HG03354 (cell line): ENCODE results near the gene LBX2.
"Not testable (repeated sequence)": the region's sequence is repeated elsewhere in the genome, so short reads cannot be mapped to it uniquely, and the experiment has no call there.

ENCODE experiments used
- ATAC-seq: cut with Tn5 transposase; IDR thresholded peaks from one replicate; pipeline ENCODE4 v1.9.1; 2021; ENCODE audit warnings: mild to moderate bottlenecking; ENCODE audit not compliant: unreplicated experiment, poor library complexity, severe bottlenecking

Gene LBX2

DNA sequence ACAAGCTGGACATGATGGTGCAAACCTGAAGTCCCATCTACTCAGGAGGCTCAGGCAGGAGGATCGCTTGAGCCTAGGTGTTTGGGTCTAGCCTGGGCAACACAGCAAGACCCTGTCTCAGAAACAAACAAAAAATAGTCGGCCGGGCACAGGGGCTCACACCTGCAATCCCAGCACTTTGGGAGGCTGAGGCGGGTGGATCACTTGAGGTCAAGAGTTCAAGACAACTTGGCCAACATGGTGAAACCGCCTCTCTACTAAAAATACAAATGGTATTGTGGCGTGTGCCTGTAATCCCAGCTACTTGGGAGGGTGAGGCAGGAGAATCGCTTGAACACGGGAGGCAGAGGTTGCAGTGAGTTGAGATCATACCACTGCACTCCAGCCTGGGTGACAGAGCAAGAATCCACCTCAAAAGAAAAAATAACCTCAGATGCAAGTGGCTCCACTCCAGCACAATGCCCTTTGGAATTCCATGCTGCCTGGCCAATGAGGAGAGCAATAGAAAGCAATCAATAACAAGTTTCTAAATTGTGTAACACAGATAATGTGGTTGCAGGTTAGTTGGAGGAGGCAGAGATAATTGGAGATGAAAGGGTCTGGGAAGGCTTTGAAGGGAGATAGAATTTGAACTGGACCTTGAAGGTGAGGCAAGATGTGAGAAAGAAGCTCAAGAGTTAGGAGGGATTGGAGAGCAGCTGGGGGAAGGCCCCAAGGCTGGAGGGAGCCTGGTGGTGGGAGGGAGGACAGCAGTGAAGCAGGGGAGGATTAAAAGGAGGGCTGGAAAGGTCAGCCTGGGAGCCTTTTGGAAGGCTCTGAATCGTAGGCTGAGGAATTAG is 10.5 kb downstream of the LBX2 start:
- no peak for ATAC-seq

DNA sequence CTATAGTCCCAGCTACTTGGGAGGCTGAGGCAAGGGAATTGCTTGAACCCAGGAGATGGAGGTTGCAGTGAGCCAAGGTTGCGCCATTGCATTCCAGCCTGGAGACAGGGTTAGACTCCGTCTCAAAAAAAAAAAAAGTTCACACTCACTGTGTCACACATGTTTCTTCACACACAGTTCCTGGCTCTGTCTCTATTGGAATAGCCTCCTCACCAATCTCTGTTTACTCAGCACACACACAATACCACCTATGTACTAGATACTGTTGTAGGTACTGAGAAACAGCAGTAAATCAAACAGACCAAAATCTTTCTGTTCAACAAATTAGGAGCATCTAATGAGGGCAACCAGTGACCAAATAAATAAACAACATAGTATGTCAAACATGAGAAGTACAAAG is 13.3 kb downstream of the LBX2 start:
- no peak for ATAC-seq

DNA sequence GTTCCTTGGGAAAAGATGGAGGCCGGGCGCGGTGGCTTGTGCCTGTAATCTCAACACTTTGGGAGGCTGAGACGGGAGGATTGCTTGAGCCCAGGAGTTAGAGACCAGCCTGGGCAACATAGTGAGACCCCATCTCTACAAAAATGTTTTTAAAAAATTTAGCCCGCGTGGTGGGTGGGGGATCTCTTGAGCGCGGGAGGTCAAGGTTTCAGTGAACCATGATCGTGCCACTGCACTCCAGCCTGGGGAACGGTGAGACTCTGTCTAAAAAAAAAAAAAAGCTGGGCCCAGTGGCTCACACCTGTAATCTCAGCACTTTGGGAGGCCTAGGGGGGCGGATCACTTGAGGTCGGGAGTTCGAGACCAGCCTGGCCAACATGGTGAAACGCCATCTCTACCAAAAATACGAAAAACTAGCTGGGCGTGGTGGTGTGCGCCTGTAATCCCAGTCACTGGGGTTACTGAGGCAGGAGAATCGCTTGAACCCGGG is 15.7 kb downstream of the LBX2 start:
- not testable (repeated sequence) for ATAC-seq

DNA sequence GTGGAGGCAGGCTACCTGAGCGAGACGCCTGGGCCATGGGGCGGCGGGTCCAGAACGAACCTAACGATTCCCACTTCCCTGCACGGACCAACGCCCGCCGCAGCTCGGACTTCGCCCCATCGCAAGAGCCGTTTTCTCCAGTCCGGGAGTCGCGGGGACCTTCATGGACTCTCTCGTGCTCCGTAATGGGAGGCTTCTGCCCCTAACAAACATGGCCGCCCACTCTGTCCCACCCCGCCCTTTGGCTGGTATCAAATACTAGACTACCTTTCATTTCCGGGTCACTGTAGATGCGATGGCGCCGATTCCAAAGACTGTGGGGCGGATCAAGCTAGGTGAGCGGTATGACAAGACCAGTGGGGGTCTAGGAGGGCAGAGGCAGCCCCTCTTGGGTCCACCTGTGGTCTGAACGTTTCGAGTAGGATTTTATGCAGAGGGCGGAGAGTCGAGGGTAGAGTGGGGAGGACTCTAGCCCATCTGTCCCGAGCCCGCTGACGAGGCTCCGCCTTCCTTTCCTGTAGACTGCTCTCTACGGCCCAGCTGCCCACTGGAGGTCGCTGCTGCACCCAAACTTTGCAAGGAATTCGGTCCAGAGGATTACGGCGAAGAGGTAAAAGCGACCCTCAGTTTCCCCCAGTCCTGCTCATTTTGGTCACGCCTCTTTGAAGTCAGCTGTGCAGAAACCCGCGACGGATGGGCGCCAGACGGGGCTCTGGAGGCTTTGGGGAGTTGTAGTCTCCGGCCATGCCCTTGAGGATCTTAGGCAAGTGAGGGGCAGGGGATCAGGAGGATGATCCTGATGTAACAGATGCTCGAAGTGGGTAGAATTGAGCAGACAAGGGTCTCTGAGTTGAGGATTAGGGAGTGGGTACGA is 16.4 kb downstream of the LBX2 start, which contains the start of the genes CCDC142 and TTC31:
Gene CCDC142, minus strand, starts transcription at position 198 of the 874 bp plus-strand sequence. Its CDS starts 161 bp downstream, at position 37.
Gene TTC31, plus strand, starts transcription at position 281 of the 874 bp plus-strand sequence. Its CDS starts 15 bp downstream, at position 296.
- peak; percentile 94 for ATAC-seq

DNA sequence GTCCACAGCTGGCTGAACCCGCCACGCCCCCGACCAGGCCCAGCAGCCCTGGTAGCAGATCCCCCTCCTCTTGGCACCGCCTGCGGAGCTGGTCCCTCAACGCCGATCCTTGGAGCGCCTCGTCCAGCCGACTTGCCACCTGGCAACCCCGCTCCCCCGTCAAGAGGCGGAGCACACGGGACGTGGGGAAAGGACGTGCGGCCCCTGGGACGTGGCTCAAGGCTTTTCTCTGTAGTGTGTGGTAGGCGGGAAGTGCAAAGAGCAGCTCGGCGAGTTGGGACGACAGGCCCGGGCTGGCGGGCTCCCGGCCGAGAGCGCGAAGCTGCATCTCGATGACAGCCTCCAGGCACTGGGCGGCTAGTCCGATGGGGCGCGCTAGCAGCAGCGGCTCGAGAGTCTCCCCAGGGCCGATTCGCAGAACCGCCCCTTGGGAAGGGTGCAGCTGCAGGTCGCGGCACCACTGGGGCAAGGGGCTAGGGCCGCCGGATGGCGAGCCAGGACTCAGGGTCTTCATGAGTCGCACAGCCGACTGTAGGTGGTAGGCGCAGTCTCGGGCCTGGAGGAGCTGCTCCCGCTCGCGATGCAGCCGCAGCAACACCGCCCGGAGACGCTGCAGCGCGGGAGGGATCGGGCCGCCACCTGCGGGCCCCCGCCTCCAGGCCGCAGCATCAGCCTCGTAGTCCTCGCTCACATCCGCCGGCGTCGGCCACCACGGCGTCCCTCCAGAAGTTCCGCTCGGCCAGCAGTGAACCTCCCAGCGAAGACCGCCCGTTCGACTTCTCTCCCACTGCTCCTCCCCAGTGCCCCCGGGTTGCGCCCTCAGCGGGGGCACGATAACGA is 17.2 kb downstream of the LBX2 start:
- peak; percentile 40 for ATAC-seq

DNA sequence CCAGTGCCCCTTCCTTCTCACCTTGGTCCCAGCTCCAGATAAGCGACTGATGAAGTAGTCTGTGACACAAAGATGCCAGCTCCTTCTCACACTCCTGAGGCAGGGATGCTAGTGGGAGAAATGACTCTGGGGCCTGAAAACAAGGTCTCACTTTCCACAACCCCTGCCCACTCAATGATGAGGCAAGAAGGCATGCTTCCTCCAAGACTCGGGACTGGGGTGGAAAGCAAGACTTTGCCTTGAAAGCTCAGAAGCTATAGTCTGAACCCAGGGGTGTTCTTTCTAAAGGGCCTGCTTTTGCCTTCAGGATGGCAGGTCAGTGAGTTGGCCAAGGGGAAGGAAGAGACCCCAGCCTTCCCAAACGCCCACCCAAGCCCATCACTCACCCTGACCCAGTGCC is 18.0 kb downstream of the LBX2 start:
- no peak for ATAC-seq

DNA sequence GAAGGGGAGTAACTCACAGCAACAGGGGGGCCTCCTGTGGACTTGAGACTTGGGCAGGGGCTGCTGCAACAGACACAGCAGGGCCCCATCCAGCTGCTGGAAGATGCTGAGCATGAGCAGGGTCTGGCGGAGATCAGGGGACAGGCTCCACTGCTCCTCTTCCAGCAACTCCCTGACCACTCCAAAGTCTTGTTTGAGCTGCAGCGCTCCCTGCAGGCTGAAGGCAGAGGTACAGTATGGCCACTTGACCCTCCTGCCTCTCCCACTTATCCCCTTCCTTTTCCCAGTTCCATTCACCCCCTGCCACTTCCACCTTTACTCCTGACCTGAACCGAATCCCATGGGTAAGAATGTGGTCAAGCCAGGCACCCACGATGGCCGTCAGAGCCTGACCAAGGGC is 24.5 kb downstream of the LBX2 start:
- ATAC-seq, result no peak

DNA sequence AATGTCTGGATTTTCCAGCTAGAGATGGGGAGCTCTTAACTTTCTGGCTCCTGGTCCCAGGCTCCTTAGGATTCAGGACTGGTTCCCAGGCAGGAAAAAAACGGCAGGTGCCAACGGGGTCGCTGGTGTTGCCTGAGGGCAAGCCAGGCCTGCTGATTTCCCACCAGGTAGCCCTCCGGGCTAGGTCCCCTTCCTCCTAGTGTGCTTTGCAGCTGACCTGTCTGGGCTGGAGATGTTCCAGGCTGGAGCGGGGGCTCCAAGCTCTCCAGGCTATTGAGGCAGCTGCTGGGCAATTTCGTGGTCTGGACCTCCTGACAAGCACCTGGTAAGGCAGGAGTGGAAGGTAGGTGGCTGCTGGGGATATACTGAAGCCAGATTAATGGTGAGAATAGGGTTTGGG is 24.9 kb downstream of the LBX2 start:
- ATAC-seq, result no peak

DNA sequence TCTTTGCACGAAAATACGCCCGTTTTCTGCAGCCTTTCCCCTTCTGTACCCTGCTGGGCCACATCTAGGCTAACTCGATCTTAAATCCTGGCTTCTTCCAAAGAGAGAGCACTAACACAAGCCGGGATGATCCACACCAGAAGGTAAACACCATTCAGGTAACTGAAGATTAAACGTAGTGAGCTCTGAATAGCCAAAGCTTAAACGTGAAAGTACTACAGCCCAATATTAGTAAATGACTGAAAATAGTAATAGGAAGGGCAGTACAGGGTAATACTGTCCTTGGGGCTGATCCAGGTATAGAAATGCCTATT is 26.5 kb downstream of the LBX2 start:
- no peak for ATAC-seq

DNA sequence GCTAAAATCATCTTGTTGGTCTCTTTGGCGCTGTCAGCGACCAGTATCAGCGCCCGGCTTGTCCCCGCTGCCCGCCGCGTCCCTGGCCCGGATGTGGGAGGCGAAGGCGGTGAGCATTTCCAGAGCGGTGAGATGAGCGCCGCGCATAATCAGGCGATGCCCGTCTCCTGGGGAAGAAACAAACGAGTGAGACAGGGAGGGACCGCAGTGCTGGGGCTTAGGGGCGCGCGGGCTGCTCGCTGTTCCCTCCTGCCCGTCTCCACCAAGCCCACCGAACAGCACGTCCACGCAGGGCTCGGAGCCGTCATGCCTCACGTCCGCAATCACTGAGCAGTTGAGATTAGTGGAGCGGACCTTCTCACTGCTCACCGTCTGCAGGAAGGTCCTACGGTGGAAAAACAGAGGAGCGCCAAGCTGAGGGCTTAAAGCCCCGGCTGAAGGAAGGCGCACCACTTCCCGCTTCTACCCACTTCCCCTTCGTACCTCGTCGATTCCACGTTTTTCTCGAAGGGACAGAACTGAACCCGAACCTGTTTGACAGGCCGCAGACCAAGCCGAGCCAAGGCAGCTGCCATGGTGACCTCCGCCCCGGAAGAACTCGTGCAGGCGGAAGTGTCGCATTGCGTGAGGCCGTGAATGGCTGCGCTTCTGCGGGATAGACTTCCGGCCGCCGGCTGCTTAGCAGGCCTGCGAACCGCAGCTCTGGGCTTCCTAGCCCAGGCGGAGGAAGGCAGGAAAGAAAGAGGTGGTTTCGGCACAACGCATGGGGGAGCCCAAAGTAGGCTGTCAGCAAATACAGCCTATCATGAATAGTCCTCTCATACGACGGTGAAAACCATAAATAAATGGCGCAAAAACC is 27.1 kb downstream of the LBX2 start, which contains the start of gene MRPL53:
Gene MRPL53, minus strand, starts transcription at position 595 of the 859 bp plus-strand sequence. Its CDS starts 20 bp downstream, at position 575.
- ATAC-seq, result peak; percentile 95

DNA sequence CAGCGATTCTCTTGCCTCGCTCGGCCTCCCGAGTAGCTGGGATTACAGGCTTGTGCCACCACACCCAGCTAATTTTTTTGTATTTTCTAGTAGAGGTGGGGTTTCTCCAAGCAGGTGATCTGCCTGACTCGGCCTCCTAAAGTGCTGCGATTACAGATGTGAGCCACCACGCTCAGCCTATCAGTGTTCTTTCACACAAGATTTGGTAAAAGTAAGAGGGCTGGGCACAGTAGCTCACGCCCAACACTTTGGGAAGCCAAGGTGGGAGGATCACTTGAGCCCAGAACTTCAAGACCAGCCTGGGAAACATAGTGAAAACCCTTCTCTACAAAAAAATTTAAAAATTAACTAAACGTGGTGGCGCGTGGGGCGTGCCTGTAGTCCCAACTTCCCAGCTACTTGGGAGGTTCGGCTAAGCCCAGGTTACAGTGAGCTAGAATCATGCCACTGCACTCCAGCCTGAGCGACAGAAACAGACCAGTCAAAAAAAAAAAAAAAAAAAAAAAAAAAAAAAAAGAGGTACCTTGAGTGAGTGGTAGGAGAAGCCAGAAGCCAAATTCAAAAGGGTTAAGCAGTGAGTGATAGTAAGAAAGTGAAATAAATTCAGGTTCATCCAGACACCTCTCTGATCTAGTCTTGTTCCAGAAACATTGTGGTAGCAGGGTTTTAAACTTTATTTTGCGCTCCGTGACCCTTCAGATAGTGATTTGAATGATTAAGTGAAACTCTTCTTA is 27.9 kb downstream of the LBX2 start:
- ATAC-seq, result no peak

DNA sequence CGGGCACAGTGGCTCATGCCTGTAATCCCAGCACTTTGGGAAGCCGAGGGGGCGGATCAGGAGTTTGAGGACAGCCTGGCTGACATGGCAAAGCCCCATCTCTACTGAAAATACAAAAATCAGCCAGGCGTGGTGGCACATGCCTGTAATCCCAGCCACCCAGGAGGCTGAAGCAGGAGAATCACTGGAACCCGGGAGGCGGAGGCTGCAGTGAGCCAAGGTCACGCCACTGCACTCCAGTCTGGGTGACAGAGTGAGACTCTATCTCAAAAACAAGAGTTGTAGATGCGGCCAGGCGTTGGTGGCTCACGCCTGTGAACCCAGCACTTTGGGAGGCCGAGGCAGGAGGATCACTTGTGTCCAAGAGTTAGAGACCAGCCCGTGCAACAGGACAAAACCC is 28.7 kb downstream of the LBX2 start:
- ATAC-seq, result not testable (repeated sequence)

DNA sequence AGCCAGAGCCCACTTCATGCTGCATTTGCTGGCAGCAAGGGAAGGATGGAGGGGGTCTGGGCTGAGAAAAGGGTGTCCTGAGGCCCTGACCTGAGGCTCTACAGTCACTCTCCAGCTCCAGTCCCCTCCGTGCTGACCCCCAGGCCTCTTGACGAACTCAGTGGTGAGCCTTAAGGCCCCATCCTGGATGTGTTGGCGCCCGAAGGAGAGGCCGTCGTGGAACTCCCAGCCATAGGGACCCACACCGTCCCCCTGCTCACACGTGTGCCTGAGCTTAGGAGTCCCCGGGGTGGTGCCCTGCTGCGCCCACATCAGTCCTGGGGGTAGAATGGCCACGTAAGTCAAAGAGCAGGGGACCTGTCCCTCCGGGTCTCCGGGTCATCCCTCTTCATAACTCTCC is 35.0 kb downstream of the LBX2 start:
- peak; percentile 1 for ATAC-seq

DNA sequence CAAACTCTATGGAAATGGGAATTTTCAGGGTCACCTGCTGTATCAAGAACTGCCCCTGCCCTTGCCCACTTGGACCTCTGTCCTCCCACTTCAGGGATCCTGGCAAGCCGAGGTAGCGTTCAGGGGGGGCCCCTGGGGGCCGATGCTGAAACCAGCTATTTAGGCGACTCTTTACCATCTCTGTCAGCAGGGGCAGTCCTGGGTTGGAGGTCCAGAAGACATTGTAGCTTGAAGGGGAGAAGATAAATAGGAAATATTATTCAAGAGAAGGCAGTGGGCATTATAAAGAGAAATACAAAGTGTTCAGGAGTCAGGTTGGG is 36.7 kb downstream of the LBX2 start:
- ATAC-seq, result no peak

DNA sequence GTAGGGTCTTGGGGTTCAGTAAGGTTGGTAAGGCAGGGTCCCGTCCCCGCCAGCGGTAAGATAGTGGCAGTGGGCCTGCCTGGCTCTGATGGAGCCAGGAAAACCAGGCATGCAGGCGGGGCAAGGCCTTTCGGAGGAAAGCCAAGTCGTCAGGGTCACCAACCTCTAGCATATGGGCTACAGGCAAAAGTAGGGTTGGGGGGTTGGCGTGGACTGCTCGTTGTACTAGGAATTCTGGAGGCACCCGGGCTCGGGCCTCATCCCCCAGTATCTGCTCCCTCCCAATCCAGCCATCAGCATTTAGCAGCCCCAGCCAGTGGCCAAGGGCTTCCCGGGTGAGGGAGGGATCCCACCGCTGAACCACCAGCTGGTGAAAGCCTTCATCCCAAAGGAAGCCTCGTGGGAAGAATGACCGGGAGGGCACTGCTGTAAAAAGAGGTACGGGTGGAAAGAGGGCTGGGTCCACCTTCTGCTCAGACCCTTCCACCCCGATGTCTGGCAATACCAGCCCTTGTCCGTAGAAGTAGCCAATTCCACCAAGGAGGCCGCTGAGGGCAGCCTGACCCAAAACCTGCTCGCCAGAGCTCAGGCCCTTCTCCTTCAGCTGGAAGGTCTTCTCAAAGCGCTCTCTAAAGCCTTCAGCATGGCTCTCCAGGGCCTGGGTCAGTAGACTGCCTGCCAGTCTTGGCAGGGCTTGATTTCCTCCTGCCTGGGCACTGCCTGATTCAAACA is 37.2 kb downstream of the LBX2 start:
- ATAC-seq, result no peak

DNA sequence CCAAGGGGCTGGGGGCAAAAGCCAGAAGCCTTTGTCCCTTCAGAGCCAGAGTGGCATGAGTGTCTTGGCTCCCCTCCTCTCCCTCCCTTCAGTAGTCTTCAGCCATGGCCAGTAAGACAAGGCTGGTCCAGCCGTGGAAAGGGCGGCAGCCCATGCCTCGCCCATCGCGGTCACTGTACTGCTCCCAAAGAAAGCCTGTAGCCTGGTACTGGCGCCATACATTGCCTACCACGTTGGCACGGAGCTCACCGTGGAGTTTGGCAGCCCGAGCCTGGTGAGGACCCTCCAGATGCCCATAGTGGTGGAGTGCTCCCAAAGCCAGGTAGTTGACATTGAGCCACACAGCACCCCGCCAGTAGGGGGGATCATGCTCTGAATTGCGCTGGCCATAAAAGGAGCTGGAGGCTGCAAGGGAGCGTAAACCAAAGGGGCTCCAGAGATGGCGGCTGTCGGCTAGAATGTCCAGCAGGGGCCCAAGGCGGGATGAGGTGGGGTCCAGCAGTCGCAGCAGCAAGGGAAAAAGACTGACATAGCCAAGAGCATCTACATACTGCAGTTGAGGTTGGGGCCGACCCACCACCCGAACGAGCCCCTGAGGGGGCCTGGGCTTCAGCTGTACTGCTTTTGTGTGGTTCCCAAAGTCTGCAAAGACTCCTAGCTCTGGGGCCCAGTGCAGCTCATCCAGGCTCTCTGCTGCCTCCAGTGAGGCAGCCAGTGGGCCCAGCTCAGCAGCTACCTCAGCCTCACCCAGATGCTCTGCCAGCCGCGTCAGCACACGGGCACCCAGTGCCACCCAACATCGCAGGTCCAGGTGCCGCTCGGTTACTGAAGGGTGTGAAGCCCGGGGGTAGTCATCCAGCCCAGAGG is 38.0 kb downstream of the LBX2 start:
- ATAC-seq, result no peak

DNA sequence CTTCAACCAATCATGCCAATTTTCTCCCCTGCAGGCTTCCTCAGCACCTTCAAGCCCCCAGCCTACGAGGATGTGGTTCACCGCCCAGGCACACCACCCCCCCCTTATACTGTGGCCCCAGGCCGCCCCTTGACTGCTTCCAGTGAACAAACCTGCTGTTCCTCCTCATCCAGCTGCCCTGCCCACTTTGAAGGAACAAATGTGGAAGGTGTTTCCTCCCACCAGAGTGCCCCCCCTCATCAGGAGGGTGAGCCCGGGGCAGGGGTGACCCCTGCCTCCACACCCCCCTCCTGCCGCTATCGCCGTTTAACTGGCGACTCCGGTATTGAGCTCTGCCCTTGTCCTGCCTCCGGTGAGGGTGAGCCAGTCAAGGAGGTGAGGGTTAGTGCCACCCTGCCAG is 39.2 kb downstream of the LBX2 start:
- not testable (repeated sequence) for ATAC-seq
